ENCODE data around the gene LDB3.

The LDB3 gene

DNA sequence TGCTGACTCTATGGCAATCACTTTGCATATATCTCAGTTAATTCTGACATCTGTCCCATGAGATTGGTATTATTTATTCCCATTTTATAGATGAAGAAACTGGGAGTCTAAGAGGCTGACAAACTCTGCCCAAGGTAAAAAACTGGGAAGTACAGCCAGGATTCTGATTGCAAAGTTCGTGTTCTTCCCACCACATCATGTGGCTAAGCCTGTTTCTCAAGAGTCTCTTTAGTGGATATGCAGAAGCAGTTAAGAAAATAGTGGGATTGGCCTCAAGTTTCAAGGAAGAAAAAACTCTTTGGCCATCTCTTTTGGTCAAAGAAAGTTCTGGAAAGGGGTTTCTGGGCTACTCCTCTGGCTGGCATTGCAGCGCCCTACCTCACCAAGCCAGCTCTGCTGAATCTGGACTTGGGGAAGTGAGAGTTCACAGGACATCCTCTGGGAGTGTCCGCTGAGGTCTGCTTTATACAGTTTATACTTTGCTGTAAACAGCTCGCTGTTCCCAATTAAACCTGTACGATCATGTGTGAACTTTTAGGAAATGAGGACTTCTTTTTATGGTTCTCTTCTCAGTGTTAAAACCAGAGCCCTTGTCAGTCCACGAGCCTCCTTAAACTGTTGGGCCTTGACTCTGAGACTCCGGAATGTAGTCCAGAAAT lies 75.9 kb downstream of the LDB3 start:
- no peak for DNase-seq

DNA sequence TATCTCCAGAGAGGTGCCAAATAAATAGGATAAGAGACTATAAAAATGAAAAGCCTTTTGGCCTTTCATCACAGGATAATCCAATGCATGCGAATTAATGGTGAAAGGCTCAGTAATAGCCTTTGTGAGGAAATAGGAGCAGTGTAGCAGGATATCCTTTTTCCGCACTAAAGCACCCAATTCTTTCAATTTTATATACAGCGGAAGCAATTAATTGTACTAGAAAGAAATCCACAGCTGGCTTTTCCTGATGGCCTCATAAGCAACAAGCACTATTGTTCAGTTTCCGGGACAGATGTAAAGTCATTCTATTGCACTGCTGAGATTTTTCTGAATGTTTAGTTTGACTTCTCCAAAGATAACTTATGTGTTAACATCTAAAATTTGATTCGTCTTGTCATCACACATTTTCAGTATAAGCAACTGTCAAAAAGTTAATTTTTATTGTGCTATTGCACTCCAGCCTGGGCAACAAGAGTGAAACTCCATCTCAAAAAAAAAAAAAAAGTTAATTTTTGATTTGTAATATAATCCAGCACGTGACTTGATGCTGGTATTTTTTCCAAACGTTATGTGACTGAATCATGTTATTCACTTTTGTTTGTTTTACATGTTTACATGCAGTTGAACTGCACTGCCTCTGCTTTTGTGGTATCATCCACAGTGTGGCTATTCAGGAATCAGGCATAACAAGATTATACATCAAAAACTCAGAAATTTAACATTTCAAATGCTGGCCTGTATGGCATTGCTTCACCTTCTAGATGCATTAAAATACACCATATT lies 79.7 kb downstream of the LDB3 start:
- DNase-seq: no peak

DNA sequence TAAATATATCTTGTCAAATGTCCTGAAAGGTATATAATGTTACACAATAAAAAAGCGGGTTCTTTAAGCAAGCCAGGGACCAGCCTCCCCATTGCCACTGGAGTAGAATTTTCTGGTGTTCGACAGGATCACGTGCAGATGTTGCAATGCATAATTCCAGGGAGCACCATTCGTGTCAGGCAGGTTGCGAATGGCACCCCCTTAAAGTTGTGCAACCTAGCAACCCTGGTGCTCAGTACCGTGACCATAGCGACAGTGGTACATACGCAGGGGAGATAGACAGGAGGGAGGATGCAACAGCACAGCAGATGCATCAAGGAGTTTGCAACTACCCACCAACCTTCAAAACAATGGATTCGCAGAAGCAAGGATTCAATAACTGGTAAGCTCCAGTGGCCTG lies 81.5 kb downstream of the LDB3 start:
- no peak for DNase-seq

DNA sequence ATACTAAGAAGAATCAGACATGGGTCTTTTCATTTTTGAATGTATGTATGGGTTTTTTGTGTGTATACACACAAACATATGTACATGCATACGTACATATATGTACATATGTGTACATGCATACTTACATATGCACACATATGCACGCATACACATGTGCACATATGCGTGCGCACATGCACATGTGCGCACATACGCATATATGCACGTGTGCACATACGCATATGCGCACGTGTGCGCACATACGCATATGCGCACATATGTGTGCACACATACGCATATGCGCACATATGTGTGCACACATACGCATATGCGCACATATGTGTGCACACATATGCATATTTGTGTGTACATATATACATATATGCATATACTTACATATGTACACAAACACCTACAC lies 83.2 kb downstream of the LDB3 start:
- DNase-seq: no peak

GRCh38 chr10:86752311-86752710 lies 84.0 kb downstream of the LDB3 start:
- no peak for DNase-seq

GRCh38 chr10:86753051-86753450 lies 84.7 kb downstream of the LDB3 start:
- DNase-seq: no peak

GRCh38 chr10:86753638-86754434 lies 85.5 kb downstream of the LDB3 start:
- DNase-seq: no peak

GRCh38 chr10:86755454-86755739 lies 87.1 kb downstream of the LDB3 start:
- no peak for DNase-seq

GRCh38 chr10:86755740-86756510 lies 87.6 kb downstream of the LDB3 start:
- peak; percentile 84 to 90 for DNase-seq

GRCh38 chr10:86756511-86757112 lies 88.3 kb downstream of the LDB3 start, which contains the start of gene BMPR1A:
TSS of gene BMPR1A (plus strand) at chr10:86756619. CDS start at chr10:86876019, 119,400 bp downstream.
- no peak for DNase-seq

DNA sequence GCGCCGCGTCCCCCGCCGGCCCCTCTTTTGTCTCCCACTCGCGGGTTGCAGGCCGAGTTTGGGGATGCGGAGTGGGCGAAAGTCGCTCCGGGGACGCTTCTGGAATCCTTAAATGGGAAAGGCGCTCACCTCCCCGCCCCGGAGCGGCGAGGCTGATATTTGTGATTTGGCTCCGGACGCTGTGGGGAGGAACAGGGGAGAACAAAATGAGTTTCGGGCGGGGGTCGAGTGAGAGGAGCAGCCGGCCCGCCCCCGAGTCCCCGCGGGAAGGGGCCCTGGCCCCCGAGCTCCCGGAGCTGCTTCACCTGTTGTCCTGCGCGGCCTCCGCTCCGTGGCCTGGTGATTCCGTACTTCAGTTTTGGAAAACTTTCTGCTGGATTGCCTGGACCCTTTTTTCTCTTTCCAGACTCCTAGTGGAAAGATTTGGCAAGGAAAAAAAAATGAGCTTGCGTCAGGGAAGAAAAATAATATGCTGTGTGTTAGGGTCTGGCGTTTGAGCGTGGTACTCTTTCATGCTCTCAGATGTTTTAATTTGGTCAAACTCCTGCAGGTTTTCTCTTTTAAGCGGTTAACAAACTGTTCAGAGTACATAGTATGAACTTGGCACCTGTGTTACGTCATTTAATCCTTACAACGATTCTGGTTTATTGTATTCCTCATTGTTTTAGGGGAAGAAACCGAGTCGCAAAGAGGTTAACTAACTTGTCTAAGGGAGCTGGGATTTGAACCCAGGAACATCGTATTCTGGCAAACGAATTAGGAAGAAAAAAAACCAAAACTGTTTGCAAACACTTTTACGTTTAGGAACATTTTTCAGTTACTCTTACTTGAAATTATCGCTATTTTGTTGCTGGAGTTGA lies 89.0 kb downstream of the LDB3 start:
- peak in 1 of 2 donors; percentile 17 for DNase-seq

DNA sequence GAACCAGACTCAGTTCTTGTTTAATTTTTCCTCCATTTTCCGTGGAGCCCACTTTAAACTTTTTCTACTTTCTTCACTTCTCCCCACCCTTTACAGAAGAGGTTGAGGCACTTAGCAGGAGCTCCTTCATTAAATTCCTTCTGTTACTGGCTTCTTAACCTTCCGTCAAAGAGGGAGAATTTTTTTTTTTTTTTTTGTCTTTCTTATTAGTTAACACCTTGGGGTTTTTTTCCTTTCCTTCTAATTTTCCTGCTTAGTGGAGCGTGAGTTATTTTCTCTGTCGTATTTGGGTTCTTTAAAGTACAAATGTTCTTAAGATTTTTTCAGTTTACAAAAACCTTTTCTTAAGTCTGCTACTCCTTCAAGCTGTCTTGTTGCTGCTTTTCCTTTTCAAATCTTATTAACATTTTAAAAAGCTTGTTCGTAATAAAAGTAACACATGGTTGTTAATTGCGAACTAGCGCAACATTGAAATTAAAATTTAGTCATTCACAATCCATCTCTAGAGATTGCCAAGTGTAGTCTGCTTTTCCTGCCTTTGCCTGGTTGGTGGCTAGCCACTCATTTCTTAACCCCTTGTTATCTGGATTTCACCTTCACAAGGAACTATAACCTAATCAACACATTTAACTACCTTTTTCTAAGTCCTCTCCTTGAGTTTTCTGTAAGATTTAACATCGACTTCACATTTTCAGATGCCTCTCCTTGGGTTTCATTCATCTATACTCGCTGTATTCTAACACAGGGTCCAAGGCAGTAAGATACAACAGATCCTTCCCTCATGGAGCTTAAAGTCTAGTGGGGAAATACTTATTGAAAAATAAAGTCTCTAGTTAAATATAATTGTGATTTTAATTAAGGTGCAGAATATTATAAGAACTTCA lies 90.1 kb downstream of the LDB3 start:
- no peak for DNase-seq

DNA sequence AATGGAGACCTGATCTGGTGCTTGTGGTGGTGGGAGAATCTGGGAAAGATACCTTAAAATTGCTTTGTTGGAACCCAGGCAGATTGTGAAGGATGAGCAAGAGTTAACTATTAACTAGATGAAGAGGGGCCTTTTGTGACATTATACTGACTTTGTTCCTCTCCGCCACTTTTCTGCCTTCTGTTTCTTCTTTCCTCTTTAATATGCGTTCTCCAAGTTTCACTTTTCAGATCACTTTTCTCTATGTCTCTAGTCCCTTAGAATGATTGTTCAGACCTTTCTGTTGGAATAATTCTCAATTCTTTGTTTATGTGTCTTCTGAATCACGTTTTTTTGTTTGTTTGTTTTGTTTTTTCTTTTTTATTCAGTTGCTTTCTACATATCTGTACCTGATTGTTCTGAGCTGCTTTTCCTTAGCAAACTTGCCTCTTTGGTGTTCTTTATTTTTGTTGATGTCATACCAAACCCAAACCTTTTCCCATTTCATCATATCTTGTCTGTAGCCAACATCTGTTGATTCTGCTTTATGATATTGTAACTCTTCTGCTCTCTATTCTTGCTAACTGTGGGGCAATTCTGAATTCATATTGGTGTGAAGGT lies 90.9 kb downstream of the LDB3 start:
- DNase-seq: no peak

DNA sequence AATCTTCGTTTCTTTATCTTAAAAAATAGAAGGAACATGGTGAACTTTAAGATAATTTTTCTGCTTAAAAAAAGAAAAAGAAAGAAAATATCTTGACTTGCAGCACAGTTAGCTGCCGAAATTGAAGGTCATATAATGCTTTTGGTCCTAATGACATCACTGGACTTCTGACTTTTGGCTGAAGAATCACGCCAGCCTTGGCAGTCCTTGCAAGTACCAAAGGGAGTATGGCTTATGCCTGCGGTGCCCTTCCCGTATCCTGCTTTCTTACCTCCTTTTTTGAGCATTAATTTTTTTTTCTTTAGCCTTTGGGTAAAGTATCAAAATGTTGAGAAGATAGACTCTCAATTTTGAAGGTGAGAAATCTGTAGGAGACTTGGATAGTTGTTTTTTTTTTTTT lies 95.1 kb downstream of the LDB3 start:
- DNase-seq: no peak

DNA sequence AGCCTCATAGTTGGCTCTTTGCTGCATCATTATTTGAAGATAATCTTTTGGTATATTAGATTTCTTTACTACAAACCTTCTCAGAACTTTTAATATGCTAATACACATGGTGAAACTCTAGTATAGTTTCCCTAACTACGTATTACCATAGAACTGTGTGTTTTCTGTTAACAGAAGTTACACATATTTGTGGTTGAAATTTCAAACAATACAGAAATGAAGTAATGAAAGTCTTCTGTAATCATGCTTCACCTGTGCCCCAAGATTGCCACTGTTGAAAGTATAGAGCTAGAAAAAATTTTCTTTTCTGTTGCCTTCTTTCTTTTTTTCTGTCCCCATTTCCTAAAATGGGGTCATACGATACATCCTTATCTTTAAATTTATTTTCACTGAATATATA lies 97.2 kb downstream of the LDB3 start:
- no peak for DNase-seq

- no peak for DNase-seq
These were observed 100.2 kb downstream of the LDB3 start for GRCh38 chr10:86768412-86769062.

DNA sequence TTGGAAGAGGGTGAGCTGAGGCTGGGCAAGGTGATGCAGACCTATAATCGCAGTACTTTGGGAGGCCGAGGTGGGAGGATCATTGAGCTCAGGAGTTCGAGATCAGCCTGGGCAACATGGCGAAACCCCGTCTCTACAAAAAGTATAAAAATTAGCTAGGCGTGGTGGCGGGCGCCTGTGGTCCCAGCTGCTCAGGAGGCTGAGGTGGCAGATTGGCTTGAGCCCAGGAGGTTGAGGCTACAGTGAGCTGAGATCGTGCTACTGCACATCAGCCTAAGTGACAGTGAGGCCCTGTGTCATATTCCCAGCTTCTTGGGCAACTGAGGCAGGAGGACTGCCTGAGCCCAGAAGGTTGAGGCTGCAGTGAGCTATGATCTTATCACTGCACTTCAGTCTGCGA lies 101.7 kb downstream of the LDB3 start:
- no peak for DNase-seq

GRCh38 chr10:86770412-86770960 lies 102.2 kb downstream of the LDB3 start:
- DNase-seq: no peak

DNA sequence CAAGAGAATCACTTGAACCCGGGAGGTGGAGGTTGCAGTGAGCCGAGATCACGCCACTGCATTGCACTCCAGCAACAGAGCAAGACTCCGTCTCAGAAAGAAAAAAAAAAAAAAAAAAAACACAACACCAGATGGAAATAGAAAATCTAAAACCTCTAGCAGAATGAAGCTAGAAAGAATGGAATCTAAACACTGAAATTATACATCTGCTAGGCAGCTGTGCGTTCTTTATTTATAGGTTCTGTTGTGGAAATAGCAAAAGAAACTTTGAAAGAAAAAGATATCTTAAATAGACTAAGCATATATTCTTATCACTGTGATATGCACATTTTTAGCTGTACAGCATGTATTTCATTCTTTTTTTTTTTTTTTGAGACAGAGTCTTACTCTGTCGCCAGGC lies 105.2 kb downstream of the LDB3 start:
- no peak for DNase-seq

All from CD4-positive, alpha-beta T cell treated with Interleukin-4 for 1 hour (primary cell).